Measurements from ENCODE around the gene STK32B.
"Not testable (repeated sequence)": the region's sequence is repeated elsewhere in the genome, so short reads cannot be mapped to it uniquely, and the experiment has no call there.

The STK32B gene

DNA sequence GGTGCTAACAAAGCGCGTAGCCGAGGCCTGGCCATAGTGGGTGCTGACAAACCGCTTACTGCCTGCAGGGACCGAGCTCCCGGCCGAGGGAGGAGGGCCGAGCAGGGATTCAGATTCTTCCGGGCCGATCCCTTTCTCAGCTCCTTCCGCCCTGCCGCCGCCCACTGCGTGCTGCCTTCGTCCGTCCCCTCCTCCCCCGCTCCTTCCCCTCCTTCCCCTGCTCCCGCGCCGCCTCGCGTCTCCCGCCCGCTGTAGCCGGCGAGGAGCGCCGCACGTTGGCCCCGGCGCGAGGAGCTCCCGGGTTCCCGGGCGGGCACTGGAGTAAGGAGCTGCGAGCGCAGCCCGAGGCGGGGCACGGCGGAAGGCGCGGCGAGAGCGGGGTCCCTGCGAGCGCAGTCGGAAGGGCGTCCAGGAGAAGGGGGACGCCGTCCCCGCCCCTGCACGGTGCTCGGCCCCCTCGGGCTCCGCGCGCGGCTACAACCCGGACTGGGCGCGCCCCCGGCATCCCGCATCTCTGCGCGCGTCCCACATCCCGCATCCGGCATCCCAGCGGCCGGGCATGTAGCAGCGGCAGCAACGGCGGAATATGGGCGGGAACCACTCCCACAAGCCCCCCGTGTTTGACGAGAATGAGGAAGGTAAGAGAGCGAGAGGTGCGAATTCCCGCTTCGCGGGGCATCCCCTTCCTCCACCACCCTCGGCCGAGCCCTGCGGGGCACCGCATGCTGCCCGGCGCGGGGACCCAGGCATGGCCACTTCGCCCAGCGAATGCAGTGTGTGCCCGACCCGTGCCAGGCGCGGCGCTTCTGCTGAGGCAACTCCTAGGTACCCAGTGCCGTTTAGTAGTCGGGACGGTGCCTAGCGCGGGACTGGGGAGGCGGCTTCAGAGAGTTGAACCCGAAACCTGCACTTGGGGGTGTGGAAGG is at the start of gene STK32B:
TSS of gene STK32B (plus strand) at position 203 of the 926 bp plus-strand sequence.
- DNase-seq (ENCODE audit: low read depth in 2 of 2), result no peak

DNA sequence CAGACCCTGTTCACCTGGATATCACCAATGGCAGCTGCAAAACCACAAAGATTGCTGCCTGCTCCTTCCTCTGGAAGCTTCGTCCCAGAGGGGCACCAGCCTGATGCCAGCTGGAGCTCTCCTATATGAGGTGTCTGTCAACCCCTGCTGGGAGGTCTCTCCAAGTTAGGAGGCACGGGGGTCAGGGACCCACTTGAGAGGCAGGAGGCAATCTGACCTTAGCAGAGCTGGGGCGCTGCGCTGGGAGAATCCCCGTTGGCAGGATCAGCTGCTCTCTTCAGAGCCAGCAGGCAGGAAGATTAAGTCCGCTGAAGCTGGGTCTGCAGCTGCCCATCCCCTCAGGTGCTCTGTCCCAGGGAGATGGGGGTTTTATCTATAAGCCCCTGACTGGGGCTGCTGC is 49.6 kb upstream of the STK32B start:
- DNase-seq (ENCODE audit: low read depth in 2 of 2), result not testable (repeated sequence)

DNA sequence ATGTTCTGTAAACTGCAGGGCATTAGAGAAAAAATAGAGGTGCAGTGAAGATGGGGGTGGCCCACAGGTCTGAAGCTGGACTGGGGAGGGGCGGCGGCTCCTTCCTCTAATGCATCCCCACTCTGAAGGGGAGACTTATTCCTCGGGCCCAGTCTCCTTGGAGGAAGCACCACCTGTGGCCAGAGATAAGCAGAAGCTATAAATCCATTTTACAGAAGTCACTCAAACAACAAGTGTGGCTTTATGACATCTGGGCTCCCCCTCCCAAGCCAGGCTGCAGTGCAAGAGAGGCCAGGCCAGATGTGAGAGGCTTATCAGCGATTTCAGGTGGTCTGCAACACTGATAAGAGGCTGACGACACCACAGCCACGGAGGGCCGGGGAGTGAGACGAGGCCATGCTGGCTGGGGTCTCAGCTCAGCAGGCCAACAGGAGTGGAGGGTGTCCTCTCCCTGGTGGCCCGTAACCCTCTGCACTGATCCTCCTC is 47.9 kb upstream of the STK32B start:
- no peak for DNase-seq (ENCODE audit: low read depth in 2 of 2)

DNA sequence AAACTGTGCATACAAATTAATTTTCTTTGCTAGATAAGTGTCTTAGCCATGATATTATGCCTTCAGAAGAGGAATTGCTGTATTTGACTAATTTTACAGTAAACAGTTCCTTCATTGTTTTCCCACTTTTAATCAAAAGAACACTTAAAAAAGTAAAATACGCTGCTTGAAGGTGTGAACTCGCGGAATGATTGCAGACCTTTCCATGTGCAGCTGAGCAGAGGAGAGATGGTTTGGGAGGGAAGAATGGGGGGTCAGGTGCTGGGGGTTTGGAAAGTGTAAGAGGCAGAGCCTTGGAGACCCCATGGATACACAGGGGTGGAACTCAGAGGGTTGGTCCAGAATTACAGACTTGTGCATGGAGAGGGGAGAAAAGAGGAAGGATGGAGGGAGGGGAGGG is 47.4 kb upstream of the STK32B start:
- no peak for DNase-seq (ENCODE audit: low read depth in 2 of 2)

DNA sequence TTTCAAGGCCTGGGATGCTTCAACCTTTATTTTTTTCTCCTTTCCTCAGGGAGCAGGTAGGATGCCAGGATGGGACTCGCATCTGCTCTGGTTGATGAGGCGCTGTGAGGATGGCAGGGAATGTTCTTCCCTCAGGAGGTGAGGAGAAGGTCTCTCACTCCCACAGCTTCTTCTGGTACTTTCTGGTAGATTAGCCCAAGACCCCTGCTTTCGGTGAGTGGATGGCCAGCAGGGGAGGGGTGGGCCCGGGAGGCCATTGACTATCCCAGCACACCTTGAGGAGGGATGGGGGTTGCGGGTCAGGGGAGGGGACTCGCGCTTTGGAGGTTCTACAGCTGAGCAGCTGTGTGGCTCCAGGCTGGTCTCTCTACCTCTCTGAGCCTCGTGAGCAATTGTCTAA is 46.8 kb upstream of the STK32B start:
- no peak for DNase-seq (ENCODE audit: low read depth in 2 of 2)

DNA sequence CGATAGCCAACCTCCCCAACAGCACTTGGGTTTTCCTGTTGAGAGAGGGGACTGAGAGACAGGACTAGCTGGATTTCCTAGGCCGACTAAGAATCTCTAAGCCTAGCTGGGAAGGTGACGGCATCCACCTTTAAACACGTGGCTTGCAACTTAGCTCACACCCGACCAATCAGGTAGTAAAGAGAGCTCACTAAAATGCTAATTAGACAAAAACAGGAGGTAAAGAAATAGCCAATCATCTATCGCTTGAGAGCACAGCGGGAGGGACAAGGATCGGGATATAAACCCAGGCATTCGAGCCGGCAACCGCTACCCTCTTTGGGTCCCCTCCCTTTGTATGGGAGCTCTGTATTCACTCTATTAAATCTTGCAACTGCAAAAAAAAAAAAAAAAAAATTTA is 44.3 kb upstream of the STK32B start:
- not testable (repeated sequence) for DNase-seq (ENCODE audit: low read depth in 2 of 2)

DNA sequence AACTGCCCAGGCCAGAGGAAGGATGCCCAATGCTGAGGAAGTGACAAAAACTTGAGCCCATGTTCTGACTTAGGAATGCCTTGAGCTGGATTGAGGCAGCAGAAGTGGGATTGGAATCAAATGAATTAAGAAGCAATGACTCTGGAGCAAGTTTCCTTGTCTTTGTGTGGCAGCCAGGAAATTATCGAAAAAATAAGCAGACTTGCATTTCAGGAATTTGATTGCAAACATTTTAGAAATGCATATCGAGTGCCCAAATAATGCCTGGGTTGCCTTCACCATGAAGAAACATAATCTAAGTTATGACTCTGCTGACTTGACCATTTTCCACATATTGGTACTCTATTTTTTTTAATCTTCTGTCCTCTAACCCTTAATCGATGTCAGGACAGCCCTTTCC is 41.5 kb upstream of the STK32B start:
- DNase-seq (ENCODE audit: low read depth in 2 of 2), result no peak

DNA sequence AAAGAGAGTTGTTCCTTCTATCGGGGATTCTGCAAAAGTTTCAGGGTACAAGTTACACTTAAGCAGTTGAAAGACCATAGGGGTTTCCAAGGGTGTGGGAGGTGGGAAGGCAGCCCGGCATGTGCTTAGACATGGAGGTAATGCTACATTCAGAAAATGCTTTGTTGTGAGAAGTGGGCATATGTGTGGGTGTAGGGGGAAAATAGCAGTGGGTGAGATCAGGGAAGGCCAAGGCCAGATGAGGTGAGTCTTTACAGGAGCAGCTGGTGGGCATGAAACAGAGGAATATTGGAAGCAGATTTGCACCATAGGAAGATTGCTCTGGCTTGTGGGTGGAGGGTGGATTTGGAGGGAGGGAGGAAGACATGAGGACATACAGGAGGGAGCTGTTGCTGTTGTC is 40.3 kb upstream of the STK32B start:
- no peak for DNase-seq (ENCODE audit: low read depth in 2 of 2)

DNA sequence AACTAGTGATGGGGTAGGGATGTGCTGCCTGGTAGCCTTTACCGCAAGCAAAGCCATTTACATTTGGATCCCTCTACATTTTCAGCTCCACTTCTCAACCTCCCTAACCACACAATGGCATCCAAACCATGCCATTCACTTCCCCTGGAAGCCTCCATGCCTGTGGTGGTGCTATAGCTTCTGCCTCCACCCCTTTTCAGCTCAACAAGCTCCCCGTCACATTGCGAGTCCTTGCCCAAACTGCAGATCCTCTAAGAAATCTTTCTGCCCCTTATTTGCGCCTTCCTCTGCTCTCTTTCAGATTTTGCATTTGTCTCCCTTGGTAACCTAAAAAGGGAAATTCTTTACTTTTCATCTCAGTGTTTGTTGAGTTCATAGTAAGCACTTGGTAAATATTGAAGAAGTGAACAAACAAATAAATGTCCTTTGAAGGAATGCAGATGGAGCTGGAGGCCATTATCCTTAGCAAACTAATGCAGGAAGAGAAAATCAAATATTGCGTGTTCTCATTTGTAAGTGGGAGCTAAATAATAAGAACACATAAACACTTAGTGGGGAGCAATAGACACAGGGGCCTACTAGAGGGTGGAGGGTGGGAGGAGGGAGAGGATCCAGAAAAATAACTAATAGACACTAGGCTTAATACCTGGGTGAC is 38.9 kb upstream of the STK32B start:
- DNase-seq (ENCODE audit: low read depth in 2 of 2), result no peak

DNA sequence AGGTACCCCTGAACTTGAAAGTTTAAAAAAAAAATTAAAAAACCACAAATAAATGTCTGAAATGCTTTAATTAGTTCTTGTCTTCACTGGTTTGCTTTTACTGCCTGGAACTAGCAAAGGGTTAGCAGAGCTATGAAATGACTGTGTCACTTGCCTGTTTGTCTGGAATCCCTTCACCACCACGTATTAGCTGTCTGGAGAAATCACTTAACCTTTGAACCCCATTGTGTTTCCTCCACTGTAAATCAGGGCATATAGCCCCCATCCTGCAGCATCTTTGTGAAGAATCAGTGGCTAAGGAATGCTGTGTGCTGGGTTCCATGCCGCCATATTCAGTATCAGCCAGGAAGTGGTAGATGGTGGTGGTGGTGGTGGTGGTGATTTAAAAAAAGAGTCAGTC is 38.3 kb upstream of the STK32B start:
- no peak for DNase-seq (ENCODE audit: low read depth in 2 of 2)

DNA sequence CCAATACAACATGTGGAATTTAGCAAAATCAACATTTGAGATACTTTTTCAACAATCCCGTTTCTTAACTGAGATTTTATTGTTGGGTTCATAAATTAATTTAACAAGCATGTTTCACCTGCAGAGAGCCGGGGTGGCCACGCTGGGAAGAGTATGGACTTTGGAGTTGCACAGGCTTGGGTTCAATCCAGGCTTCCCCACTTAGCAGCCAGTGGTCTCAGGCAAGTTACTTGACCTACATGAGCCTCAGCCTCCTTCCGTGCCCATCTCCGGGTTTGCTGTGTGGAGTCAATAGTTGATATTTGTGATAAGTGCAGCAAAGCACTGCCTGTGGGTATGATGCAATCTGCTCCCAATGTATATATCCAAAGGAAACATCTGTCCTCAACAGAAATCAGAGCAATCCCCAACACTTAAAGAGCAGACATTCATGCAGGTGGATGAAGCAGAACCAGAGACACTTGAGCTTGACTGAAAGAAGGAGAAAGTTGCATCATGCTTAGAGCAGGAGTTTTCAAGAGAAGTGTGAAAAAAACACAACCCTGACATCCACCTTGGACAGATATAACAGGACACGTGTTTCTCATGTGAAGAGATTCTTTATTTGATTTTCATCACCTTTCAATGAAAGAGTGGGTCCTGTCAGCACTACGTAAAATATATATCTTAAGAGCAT is 37.1 kb upstream of the STK32B start:
- no peak for DNase-seq (ENCODE audit: low read depth in 2 of 2)

DNA sequence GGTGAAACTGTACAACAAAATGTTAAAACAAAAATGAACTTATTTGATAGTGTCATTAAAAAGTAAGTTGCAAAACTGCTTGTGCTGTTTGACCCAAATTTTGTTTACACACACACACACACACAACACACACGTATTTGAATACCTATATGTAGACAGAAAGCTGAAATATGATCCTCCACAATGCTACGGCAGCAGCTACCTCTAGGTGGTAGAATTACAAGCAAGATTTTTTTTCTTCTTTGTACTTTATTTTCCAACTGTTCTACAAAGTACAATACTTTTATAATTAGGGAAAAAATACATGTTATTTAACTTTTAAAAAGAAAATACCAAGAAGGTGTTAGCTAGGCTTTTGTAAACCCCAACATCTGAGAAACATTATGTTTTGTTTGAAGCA is 33.2 kb upstream of the STK32B start:
- no peak for DNase-seq (ENCODE audit: low read depth in 2 of 2)

DNA sequence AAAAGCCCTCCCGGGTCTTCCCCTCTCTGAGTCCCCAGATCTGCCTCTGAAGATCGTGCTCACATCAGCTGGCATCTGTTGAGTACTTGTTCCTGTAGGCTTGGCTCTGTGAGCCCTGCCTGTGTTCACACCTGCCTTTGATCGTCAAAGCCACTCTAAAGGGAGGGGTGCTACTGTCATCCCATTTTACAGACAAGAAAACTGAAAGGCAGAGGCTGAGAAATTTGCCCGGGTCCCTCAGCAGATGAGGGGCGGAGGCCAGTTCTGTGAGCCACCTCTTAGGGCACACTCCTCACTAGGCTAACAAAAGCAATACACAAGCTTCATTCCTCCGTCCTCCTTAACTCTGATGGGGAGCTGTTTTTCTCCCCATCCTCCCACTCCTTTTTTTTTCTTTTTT is 32.7 kb upstream of the STK32B start:
- no peak for DNase-seq (ENCODE audit: low read depth in 2 of 2)

DNA sequence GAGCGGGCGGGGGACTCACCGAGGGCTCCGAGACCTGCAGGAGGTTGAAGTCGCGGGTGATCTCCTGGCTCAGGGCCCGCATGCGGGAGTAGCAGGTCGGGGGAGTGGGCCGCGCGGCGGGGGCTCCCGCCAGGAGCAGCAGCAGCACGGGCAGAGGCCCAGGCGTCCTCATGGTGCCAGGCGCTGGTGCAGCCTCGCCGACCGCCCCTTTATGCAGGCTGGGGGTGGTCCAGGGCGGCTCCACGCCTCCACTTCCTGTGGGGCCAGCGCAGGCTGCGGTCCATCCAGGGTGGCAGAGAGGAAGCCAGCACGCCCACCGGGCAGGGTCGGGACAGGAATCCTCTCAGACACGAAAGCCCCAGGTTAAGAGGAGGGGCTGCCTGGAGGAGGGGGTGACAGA is 32.0 kb upstream of the STK32B start, which contains the start of gene CYTL1:
TSS of gene CYTL1 (minus strand) at position 185 of the 400 bp plus-strand sequence. CDS start at position 172, 13 bp downstream.
- DNase-seq (ENCODE audit: low read depth in 2 of 2), result no peak

DNA sequence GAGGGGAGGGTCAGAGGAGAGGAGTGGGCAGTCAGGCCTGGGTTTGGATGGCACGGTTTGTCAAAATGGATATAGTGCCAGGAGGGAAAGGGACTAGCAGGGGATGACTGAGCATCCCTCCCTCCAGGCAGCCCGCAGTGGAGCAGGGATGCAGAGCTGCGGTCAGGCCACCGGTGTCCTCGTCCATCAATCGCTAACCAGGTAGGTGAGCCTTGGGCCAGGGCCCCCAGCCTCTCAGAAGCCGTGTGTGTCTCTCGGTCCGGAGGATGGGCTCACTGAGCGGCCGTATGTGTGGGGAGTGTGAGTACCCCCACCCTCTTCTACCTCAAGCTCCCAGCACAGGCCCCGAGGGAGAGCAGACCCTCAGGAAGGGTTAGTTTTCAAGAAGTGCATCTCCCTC is 31.5 kb upstream of the STK32B start:
- no peak for DNase-seq (ENCODE audit: low read depth in 2 of 2)

DNA sequence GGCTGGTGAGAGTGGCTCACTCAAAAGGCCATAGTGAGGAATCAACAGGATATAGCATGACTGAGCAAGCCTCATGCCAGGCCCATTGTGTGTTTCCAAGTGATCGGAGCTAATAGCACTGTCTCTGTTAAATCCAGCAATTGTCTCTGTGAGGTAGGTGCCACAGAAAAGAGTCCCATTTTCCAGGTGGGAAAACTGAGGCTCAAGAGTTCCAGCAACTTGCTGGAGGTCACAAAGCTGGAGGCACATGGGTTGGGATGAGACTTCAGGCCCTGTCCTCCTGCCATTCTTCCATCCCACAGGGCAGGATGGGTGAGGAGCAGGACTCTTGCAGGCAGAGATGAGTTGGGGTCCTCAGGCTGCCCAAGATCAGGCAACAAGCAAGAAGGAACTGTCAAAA is 30.9 kb upstream of the STK32B start:
- no peak for DNase-seq (ENCODE audit: low read depth in 2 of 2)

DNA sequence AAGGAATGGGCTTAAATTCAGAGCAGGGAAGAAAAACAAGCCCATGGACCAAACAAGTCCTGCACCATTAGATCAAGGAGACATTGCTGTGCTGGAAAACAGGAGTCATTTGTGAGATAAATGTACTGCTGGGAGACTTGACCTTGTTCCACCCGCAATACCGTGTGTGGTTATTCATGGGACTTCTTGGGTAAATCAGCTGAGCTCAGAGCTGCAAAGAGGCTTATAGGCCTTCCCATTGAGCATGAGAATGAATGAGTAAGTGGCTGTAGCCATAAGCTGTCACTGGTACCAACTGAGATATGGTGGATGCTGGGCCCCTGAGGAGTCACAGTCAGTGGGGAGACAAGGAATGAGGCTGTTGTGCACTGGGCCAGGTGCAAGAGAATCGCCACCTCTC is 29.7 kb upstream of the STK32B start:
- DNase-seq (ENCODE audit: low read depth in 2 of 2), result no peak

DNA sequence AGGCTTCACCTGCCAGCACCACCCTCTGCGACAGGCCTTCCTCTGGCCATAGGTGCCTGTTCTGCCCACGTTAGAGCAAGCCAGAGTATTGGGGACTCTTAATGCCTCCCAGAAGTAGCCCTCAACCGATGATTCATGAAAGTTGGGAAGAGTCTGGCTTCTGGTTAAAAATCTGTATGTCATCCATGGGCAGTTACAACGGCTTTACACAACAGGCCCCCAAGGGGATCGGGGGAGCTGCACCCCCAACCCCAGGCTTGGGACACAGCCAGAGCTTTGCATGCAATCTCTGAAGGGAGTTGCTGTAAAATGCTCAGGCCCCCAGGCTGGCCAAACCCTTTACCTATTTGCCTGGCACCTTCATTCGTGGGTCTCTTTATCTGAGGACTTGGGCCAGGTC is 26.6 kb upstream of the STK32B start:
- DNase-seq (ENCODE audit: low read depth in 2 of 2), result no peak

DNA sequence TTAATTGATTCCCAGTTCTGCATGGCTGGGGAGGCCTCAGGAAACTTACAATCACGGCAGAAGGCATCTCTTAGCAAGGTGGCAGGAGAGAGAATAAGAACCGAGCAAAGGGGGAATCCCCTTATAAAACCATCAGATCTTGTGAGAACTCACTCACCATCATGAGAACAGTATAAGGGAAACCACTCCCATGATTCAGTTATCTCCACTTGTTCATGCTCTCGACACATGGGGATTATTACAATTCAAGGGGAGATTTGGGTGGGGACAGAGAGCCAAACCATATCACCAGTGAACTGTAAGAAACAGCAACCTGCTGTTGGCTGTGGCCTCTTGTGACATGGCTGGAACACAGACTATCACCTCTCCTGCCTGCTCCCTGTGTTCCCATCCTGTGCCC is 24.9 kb upstream of the STK32B start:
- no peak for DNase-seq (ENCODE audit: low read depth in 2 of 2)

DNA sequence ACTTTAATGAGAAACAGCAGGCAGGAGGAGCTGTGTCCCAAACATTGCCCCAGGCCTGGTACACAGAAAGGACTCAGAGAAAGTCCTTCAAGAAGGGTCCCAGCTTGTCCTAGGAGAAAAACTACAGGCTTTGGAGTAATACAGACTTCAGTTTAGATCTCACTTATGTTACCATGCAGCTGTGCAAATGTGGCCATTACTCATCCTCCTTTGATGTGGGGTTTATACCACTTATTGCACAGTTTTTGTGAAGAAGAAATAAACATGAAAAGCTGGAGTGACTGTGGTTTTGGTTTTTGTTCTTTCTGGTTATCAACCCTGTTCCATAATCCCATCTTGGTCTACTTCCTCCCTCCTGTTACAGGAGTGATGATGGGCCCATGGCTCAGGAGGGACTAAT is 23.9 kb upstream of the STK32B start:
- no peak for DNase-seq (ENCODE audit: low read depth in 2 of 2)

DNA sequence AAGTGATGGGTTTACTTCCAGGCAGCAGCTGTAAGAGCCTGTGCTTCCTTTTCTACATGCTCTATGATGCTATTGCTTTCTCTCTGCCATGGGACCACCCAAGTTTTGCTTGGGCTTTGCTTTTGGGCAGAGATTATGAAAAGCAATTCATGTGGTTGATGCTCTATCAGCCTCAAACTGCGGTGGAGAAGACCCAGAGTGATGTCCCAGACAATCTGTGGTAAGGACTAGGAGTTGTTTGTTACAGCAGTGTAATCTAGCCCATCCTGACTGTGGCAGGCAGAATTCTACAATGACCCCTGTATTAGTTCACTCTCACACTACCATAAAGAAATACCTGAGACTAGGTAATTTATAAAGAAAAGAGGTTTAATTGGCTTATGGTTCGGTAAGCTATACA is 22.8 kb upstream of the STK32B start:
- DNase-seq (ENCODE audit: low read depth in 2 of 2), result no peak

DNA sequence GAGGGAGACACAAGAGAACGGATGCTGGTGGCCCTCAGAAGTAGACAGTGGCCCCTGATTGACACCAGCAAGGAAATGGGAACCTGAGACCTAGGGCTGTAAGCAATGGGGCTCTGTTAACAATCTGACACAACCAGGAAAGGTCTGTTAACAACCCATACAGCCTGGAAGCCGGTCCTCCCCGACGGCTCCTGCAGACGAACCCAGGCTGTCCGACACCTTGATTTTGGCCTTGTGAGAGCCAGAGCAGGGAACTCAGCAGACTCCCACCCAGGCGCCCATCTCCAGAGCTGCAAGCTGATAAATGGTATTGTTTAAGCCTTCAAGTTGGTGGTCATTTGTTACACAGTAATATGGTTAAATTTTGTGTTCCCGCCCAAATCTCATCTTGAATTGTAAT is 21.8 kb upstream of the STK32B start:
- no peak for DNase-seq (ENCODE audit: low read depth in 2 of 2)

DNA sequence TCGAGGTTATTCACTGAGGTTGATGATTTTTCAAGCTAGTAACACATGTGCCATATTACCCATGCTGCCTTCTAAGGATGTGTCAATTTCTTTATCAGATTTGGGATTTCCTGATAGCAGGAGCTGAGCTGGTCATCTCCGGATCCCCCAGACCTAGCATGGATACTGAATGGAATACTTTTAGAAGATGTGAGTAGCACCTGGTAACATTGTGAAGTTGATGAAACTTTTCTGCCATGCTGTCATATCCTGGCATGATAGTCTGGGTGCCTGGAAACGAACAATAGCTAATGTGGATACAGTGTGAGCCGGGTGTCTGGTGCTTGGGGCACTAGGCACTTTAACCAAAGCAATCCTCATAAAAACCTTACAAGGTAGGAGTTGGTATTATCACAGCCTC is 21.1 kb upstream of the STK32B start:
- DNase-seq (ENCODE audit: low read depth in 2 of 2), result no peak
